IPS-18c (cell line): ENCODE results near the gene FOXN3.
"Not testable (repeated sequence)": the region's sequence is repeated elsewhere in the genome, so short reads cannot be mapped to it uniquely, and the experiment has no call there.

Experiments used
- H3K4me3 ChIP-seq: 2 replicates; pipeline ENCODE4 v1.7.0; 2013; ENCODE audit warnings: low read depth, mild to moderate bottlenecking, low read length, moderate library complexity; ENCODE audit not compliant: insufficient read depth
- H3K9me3 ChIP-seq: one replicate; pipeline ENCODE4 v1.6.1; 2013; ENCODE audit warnings: mild to moderate bottlenecking, low read length, moderate library complexity; ENCODE audit not compliant: control insufficient read depth, insufficient read depth

FOXN3 gene

DNA sequence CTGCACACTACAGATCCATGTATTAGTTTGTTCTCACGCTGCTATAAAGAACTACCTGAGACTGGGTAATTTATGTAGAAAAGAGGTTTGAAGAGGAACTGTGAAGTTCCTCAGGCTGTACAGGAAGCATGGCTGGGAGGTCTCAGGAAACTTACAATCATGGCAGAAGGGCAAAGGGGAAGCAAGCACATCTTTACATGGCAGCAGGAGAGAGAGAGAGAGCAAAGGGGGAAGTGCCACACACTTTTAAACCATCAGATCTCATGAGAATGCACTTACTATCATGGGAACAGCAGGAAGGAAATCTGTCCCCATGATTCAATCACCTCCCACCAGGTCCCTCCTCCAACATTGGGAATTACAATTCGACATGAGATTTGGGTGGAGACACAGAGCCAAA lies 265.3 kb downstream of the FOXN3 start:
- H3K4me3 ChIP-seq = not testable (repeated sequence)

DNA sequence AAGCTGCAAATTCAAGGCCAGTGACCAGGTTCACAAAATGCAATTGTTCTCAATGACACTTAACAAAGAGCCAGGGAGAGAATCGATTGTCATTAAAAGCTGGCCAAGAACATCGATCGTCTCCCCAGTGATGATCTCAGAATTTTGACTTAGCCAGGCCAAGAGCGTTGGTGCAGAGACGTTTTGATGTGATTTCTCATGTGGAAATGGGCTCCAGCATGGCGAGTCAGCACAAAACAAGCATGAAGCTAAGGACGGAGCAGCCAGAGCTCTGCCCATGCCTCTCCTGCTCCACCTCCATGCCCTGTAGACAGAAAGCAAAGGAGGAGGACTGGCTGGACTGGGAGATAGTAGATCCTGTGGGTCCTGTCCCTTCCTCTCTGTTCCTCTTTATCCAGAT lies 270.8 kb downstream of the FOXN3 start:
- Histone ChIP-seq H3K4me3 (no peak overlapping the region), H3K9me3 (no peaks in the 10 kb centered on the region)

More for the DNA sequence above, 265.3 kb downstream of the FOXN3 start:
- H3K9me3 ChIP-seq = not testable (repeated sequence)

DNA sequence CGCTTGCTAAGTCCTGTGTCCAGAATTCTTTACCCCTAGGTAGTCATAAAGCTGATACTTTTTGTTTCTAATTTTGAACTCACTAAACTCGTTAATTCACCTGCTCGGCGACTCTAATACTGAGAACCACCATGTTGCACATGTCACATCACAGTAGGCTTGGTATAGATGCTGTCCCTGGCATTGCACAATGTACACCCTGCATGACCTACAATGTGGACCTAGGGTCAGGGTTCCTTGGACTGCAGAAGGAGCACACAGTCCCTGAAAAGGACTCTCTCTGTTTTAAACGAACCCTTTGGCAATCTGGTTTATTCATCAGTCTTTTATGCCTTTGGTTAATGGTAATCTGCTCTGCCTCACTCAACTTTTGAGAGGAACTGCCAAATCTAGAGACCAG lies 272.4 kb downstream of the FOXN3 start:
- no peak overlapping the region for H3K4me3 ChIP-seq
- no peaks in the 10 kb centered on the region for H3K9me3 ChIP-seq

DNA sequence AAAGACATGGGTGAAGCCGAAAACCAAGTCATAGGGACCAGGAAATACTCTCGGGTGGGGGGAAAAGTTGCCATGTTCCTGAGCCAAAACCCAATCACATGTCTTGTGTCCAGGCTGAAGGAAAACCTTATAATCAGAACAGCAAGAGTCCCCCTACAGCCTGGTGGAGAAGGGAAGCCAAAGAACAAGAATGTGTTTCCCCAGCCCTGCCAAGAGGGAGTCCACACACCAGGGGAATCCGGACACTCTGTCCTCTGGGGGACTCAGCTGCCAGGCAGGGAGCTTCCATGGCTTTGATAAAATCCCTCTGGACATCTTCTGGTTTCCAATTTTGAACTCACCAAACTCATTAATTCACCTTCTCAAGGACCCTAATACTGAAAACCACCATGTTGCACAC lies 273.0 kb downstream of the FOXN3 start:
- Histone ChIP-seq H3K4me3 (no peak overlapping the region), H3K9me3 (no peaks in the 10 kb centered on the region)

DNA sequence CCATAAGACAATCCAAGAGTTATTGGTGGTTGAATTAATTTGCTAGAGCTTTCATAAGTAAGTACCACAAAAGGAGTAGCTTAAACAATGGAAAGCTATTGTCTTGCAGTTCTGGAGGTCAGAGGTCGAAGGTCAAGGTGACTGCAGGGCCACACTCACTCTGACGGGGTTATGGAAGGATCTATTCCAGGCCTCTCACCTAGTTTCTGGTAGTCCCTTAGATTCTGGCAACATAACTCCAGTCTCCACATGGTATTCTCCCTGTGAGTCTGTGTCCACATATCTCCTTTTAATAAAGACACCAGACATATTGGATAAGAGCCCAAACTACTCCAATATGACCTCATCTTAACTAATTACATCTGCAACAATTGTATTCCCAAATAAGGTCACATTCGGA lies 273.4 kb downstream of the FOXN3 start:
- Histone ChIP-seq H3K4me3 (no peak overlapping the region), H3K9me3 (no peaks in the 10 kb centered on the region)

DNA sequence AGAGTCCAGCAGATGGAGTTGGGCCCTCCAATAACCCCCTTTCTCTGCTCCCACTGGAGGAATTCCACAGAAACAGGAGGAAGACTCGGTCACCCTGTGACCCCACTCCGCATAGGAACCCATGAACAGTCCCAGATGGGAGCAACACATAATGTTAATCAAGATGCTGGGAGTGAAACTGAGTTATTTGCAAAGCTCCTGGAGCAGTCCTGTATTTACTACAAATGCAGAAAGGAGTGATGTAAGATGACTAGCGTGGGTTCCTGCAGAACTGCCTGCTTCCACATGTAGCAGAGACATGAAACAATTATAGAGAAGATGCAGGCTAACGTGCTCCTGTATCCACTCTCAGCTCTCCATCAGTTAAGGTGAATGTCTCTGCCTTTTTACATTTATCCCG lies 274.7 kb downstream of the FOXN3 start:
- Histone ChIP-seq H3K4me3 (no peak overlapping the region), H3K9me3 (no peaks in the 10 kb centered on the region)

DNA sequence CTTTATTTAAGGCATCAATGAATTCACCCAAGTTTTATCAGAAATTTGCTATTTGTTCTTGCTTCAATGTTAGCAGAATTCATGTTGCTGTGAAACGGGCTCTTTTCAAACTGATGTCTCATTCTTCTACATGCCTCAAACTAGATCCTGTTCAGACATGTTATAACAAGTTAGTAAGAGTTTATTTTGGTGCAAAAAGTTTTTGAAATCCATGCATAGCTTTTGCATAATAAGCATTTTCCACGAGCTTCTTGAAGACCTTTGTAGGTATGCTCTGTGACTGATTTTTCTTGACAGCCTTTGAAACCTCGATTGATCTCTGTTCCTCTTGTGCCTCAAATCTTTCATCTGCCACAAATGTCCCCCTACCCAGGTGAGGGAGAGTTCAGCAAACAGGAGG lies 275.2 kb downstream of the FOXN3 start:
- no peak overlapping the region for H3K4me3 ChIP-seq

DNA sequence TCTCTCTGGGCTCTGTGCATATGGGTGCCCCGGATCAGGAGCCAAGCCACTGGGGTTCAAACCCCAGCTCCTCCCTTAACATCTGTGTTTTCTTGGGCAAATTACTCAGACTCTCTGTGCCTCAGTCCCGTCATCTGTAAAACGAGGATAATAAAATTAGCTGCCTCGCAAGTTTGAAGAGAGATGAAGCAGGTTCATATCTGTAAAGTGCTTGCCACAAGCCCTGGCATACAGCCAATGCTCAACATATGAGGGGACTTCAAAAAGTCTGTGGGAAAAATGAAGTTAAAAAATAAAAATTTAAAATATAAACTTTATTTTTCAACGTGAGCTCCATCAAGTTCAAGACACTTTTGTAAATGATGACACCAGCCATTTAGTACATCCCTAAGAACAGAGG lies 276.7 kb downstream of the FOXN3 start:
- Histone ChIP-seq H3K9me3 (no peaks in the 10 kb centered on the region), H3K4me3 (no peak overlapping the region)

More for the DNA sequence above, 275.2 kb downstream of the FOXN3 start:
- H3K9me3 ChIP-seq = no peaks in the 10 kb centered on the region

DNA sequence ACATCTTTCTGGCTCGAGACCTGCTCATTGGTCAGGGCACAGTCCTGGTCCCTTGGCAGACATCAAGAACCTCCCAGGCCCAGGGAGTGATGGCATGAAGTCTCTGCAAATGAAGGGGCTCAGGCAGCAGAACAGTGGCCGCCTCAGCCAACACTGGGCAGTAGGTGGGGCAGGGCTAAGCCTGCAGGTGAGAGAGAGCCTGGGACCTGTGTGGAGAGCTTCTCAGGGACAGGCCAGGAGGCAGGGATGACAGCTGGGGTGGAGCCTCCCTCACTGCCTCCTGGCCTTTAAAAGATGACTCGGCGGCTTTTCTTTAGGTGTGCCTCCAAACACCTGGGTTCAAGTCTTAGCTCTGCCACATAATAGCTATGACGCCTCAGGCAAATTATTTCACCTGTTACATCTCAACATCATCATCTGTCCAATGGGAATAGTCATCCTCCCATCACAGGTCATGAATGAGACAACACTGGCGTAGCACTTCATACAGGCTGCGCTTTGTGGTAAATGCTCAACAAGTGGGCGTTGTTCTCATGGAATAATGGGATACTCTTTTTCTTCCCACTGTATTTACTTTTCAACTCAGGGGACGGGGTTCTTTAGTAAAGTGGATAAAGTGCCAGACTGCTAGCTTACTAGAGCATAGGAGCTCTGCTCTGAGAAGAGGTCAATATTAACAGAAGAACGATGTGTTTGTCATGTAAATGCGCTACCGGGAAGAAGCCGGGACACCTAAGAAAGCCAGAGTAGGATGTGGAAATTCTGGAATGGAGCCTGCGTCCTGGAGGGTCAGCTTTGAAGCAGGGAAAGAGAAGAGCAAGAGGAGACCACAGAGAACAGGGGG lies 277.4 kb downstream of the FOXN3 start:
- H3K4me3 ChIP-seq = no peak overlapping the region
- no peaks in the 10 kb centered on the region for H3K9me3 ChIP-seq

DNA sequence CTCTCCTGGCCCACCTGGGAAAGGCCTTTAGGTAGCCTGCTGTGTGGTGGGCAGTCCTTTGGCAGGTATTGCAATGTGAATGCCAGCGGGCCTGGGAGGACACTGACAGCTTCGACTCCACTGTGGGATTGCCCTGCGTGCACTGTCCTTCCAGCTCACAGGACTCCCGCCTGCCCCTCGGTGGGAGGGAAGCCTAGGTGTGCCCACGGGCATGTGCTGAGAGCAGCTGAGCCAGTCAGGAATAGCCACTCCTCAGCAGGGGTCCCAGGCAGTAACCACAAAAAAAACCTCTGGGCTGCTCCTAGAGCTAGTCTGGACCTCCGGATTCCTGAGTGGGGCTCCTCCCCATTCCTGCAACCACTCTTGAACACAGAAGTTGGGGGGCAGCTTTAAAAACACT lies 278.2 kb downstream of the FOXN3 start:
- H3K9me3 ChIP-seq = no peaks in the 10 kb centered on the region
- no peak overlapping the region for H3K4me3 ChIP-seq

DNA sequence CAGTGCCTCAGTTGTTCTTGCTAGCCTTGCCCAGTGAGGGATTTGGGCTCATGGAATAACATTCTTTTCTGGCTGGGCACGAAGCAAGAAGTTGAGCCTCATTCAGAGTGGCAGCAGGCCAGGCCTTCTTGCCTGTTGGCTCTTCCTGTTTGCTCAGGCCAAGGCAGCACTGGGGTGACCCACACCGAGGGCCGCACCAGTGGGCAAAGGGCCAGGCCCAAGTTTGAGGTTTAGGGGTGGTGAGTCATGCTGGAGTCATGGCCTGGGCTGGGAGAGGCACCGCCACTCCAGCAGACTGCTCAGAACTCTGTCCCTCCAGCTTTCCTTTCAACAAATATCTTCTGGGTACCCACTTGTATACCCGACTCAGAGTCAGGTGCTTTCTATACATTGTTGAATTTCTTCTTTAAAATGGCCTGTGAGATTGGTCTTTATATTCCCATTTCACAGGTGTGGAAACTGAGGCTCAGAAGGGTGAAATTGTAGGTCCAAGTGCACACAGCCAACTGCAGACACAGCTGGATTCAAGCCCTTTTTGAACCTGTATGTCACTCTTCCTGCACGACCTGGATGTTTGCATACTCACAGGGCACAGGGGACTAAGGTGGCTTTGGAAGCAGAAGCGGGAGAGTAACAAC lies 279.4 kb downstream of the FOXN3 start:
- Histone ChIP-seq H3K9me3 (no peaks in the 10 kb centered on the region), H3K4me3 (no peak overlapping the region)

DNA sequence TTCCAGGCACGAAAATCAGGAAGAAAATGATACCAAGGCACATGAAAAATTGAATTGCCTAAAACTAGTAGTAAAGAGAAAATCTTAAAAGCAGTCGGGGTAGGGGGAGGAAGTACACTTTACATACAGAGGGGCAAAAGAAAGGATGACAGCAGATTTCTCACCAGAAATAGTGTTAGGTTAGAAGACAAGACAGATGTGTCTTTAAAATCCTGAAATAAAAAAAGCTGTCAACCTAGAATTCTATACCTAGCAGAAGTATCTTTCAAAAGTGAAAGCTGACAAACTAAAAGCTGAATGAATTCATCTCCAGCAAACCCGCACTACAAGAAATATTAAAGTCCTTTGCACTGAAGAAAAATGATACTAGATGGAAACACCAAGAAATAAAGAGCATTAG lies 280.4 kb downstream of the FOXN3 start:
- H3K9me3 ChIP-seq = no peaks in the 10 kb centered on the region
- no peak overlapping the region for H3K4me3 ChIP-seq

DNA sequence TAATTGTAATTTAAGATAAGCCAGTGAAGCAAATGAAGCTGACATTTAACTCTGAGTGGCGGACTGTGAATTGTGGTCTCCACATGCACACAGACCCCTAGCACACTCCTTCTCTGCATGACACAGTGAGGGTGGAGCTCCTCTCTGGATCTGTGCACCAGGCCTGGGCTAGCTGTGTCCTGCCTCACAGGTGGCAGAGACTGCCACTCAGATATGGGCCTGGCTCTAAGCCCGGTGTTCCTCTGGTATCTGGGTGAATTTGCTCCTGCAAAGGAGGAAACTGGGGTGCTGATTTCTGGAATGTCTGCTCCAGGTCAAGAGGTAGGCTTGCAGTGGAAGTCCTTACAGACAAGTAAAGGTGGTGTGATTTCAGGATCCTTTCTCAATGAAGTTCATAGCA lies 282.4 kb downstream of the FOXN3 start:
- no peak overlapping the region for H3K4me3 ChIP-seq
- H3K9me3 ChIP-seq = no peaks in the 10 kb centered on the region

DNA sequence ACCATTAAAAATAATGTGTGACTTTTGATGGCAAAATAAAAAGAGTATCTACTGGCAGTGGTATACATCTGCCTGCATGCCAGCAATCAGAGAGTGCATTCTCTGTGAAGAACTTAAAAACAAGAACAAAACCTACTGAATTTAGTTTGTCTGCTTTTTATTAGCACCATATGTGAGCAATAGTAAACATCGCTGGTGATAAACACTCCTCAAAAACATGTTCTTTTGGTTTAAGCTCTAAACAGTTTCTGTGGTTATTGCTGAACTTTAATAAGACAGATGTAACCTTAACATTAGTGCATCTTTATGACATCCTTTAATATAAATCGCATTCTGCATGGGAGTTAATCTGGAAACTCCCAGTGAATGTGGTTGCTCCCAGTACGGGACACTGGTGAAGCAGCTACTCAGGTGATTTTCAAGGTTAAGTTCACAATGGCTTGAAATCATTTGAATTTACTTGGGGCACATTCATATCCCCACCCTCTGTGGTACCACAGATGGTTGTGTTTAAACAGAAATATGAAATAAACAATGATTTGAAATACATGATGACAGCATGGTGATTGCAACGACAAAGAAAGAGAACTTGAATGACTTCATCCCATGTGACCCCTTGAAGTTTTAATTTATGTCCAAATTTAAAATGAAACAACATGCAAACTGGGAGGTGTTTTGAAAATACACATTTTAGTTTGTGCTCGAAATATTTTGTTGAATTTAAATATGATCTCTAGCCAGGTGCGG lies 285.9 kb downstream of the FOXN3 start:
- H3K9me3 ChIP-seq = no peaks in the 10 kb centered on the region
- H3K4me3 ChIP-seq = no peak overlapping the region

DNA sequence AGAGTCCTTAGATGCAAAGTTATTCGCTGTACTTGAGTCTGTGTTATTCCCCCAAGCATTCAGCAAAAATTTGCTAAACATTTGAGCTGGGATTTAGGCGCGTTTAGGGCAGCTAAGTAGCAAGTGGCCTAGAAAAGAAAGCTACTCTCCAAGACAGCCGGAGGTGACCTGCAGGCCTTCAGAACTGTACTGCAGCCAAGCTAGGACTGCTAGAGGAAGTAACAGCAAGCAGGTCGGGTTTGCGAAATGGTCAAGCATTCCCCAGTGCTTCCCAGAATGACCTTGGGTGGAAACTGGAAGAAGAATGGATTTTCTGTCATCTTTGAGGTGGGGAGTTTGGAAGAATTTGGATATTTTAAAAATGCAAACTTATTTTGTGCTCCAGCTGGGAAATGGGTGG lies 287.5 kb downstream of the FOXN3 start:
- no peaks in the 10 kb centered on the region for H3K9me3 ChIP-seq
- H3K4me3 ChIP-seq = no peak overlapping the region

DNA sequence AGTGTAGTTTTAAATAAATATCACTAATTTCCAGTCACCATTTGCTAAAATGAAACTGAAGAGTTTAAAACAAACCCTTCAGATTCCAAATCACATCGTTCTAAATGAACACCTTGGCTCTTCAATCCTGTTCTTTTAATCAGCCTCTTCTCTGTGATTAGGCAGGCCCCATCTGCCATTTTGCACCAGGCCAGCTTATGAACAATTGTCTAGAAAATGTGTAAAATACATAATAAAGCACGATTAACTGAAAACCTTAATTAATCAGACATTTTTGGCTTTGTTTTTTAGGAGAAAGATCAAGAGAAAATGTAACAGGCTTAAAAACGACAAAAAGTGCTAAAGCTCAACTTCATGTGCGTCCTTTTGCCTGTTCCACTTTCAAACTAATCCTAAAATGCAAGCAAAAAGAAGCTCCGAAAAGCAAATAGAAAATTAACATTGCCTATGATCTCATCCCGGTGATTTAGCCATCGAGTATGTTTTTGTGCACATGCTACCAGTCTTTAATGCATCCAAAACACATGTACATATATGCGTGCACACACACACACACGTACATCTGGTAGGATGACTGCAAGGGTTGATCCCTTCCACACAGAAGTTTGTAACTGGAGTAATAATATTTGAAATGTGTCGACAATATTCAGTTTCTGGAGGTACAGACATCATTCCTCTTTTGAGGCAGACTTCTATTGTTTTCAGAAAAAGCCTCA lies 288.6 kb downstream of the FOXN3 start:
- no peaks in the 10 kb centered on the region for H3K9me3 ChIP-seq
- H3K4me3 ChIP-seq = no peak overlapping the region

DNA sequence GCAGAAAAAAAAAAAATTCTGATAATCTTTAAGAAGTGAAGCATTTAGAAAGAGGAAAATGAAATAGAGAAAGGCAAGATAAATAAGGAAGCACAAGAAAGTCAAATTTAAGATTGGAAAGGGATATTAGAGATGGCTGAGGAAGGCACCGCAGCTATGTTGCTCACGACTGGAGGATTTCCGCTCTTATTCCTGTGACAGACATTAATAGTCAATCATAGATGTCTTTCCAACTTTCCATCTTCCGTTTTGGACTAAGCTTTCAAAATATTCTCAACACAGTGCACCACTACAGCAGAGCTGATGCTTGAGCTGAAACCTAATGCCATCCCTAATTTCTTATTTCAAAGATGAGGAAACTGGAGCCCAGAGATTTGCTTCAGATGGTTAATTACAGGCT lies 290.6 kb downstream of the FOXN3 start:
- Histone ChIP-seq H3K9me3 (no peaks in the 10 kb centered on the region), H3K4me3 (no peak overlapping the region)
